PC-3 (cell line): ENCODE results near the gene FBXL7. TPM values are rescaled to one million over a fixed set of nuclear protein-coding genes. Genes with fewer than 3 reads are reported as not detected.

ENCODE experiments used
- ATAC-seq: fragments of 200-7000 bp; cut with Tn5 transposase; 2 replicates; pipeline ENCODE4 v1.9.1; 2020; ENCODE audit warnings: mild to moderate bottlenecking, moderate library complexity
- BruUV-seq: library from RNA; stranded (reverse); fragments of 400-500 nt; replicated peaks from 2 replicates; lab custom pipeline; 2021; lab: Mats Ljungman, UMichigan
- CTCF ChIA-PET: fragments of 300-600 bp; sonication (Branson Sonifier 250); formaldehyde crosslinking; loops from one replicate; lab custom pipeline; 2022; ENCODE audit warnings: antibody characterized with exemption; lab: Charles Lee
- POLR2A ChIA-PET: fragments of 300-600 bp; sonication (Branson Sonifier 250); formaldehyde crosslinking; loops from one replicate; lab custom pipeline; 2022; ENCODE audit warnings: antibody characterized with exemption; ENCODE audit not compliant: unreplicated experiment; lab: Charles Lee
- DNase-seq: peaks from one replicate; pipeline ENCODE4 v3.0.0-alpha.2; 2015
- H2AFZ ChIP-seq: fragments of 300-600 bp; sonication (generic); 2 replicates; pipeline ENCODE4 v1.6.0; 2016; ENCODE audit warnings: antibody characterized with exemption, low read length
- H3F3A ChIP-seq: fragments of 300-600 bp; sonication (generic); one replicate; pipeline ENCODE4 v1.6.0; 2017; ENCODE audit warnings: antibody characterized with exemption, low read length, control low read depth, mild to moderate bottlenecking; ENCODE audit not compliant: unreplicated experiment
- H3K27ac ChIP-seq: fragments of 300-600 bp; sonication (generic); 2 replicates; pipeline ENCODE4 v1.5.1; 2016; ENCODE audit warnings: mild to moderate bottlenecking, low read length
- H3K27me3 ChIP-seq: fragments of 300-600 bp; sonication (generic); 2 replicates; pipeline ENCODE4 v1.6.1; 2016; ENCODE audit warnings: low read length, mixed read lengths
- H3K36me3 ChIP-seq: fragments of 300-600 bp; sonication (generic); 2 replicates; pipeline ENCODE4 v1.6.1; 2016; ENCODE audit warnings: low read depth, mixed run types, low read length, mixed read lengths
- H3K4me1 ChIP-seq: fragments of 300-600 bp; sonication (generic); 2 replicates; pipeline ENCODE4 v1.5.1; 2016; ENCODE audit warnings: low read length; ENCODE audit not compliant: insufficient read depth
- H3K4me2 ChIP-seq: fragments of 300-600 bp; sonication (generic); 2 replicates; pipeline ENCODE4 v1.6.0; 2016; ENCODE audit warnings: low read length
- H3K4me3 ChIP-seq: fragments of 300-600 bp; sonication (generic); 2 replicates; pipeline ENCODE4 v1.5.1; 2016; ENCODE audit warnings: mild to moderate bottlenecking, low read length, mixed read lengths
- H3K79me2 ChIP-seq: fragments of 300-600 bp; sonication (generic); 2 replicates; pipeline ENCODE4 v1.6.1; 2017; ENCODE audit warnings: low read length, mixed read lengths
- H3K9ac ChIP-seq: fragments of 300-600 bp; sonication (generic); 2 replicates; pipeline ENCODE4 v1.6.0; 2016; ENCODE audit warnings: mild to moderate bottlenecking, low read length
- H3K9me2 ChIP-seq: fragments of 300-600 bp; sonication (generic); replicated peaks from 2 replicates; pipeline ENCODE4 v1.6.1; 2016; ENCODE audit warnings: mixed run types, low read length, mixed read lengths
- H3K9me3 ChIP-seq: fragments of 300-600 bp; sonication (generic); 2 replicates; pipeline ENCODE4 v1.6.1; 2016; ENCODE audit warnings: low read length, mixed read lengths
- H4K20me1 ChIP-seq: fragments of 300-600 bp; sonication (generic); 2 replicates; pipeline ENCODE4 v1.6.1; 2016; ENCODE audit warnings: low read length, mixed read lengths
- CTCF ChIP-seq: fragments of 300-600 bp; sonication (generic); conservative IDR thresholded peaks from 2 replicates; pipeline ENCODE4 v1.5.1; 2017; ENCODE audit warnings: antibody characterized with exemption, low read depth, mild to moderate bottlenecking, low read length
- EZH2 ChIP-seq: fragments of 300-600 bp; sonication (generic); IDR thresholded peaks from one replicate; pipeline ENCODE4 v1.6.1; 2017; ENCODE audit warnings: antibody characterized with exemption, mild to moderate bottlenecking, low read length; ENCODE audit not compliant: unreplicated experiment
- EZH2phosphoT487 ChIP-seq: fragments of 300-600 bp; sonication (generic); IDR thresholded peaks from 2 replicates; pipeline ENCODE4 v1.6.1; 2018; ENCODE audit warnings: mild to moderate bottlenecking, antibody characterized with exemption, low read length, borderline replicate concordance
- intact Hi-C: fragments of 100-400 bp; cut with micrococcal nuclease; formaldehyde crosslinking; loops from 2 replicates; pipeline ENCODE4 v1.9.0; 2023
- total RNA-seq: library from RNA; depleted of rRNA; stranded (reverse); fragments of >200 nt; gene quantifications from 2 replicates; pipeline ENCODE4 v1.2.3, GENCODE V29; 2014

FBXL7 gene
- total RNA-seq, 1 experiment from 2014 or later: 0.18 TPM

GRCh38 chr5:15837551-15838289 lies 337.7 kb downstream of the FBXL7 start:
- no peak for DNase-seq
- no peak for ATAC-seq
- Histone ChIP-seq H3K27me3 (no peaks in the 10 kb centered on the region), H3K36me3 (no peaks in the 10 kb centered on the region), H3K27ac (no peak overlapping the region), H3K4me3 (no peak overlapping the region), H3K9me2 (no peaks in the 10 kb centered on the region), H3K9me3 (no peaks in the 10 kb centered on the region), H2AFZ (no peak overlapping the region), H3K79me2 (no peaks in the 10 kb centered on the region), H3K4me1 (peaks cover 29% of the 10 kb centered on the region), H3K4me2 (no peak overlapping the region), H3K9ac (no peak overlapping the region), H3F3A (no peaks in the 10 kb centered on the region), H4K20me1 (no peaks in the 10 kb centered on the region)
- intact Hi-C loops: no loop called here
- POLR2A ChIA-PET: no interaction called here
- BruUV-seq: no TSS peak
- TF ChIP-seq EZH2: no peak
- no peak for TF ChIP-seq CTCF
- no peak for TF ChIP-seq EZH2phosphoT487
- CTCF ChIA-PET: no interaction called here

- DNase-seq: no peak
- ChIA-PET POLR2A (no interaction called here), CTCF (no interaction called here)
- no peaks in the 10 kb centered on the region for H3K9me3 ChIP-seq
- H3K27ac ChIP-seq: no peak overlapping the region
- ATAC-seq: no peak
- H3K36me3 ChIP-seq: no peaks in the 10 kb centered on the region
- intact Hi-C loops: no loop called here
- H3K27me3 ChIP-seq: no peaks in the 10 kb centered on the region
- no peaks in the 10 kb centered on the region for H3K4me1 ChIP-seq
- H4K20me1 ChIP-seq: no peaks in the 10 kb centered on the region
- no peak overlapping the region for H3K4me2 ChIP-seq
- no peaks in the 10 kb centered on the region for H3F3A ChIP-seq
- H3K79me2 ChIP-seq: no peaks in the 10 kb centered on the region
- no TSS peak for BruUV-seq
- H3K9me2 ChIP-seq: no peaks in the 10 kb centered on the region
- no peak overlapping the region for H3K4me3 ChIP-seq
- H2AFZ ChIP-seq: no peak overlapping the region
- H3K9ac ChIP-seq: no peak overlapping the region
- TF ChIP-seq CTCF (no peak), EZH2 (no peak), EZH2phosphoT487 (no peak)
These were observed 344.3 kb downstream of the FBXL7 start for GRCh38 chr5:15844253-15844652.

GRCh38 chr5:15844871-15845270 lies 344.9 kb downstream of the FBXL7 start:
- Histone ChIP-seq H3K4me3 (no peak overlapping the region), H3F3A (no peaks in the 10 kb centered on the region), H3K4me2 (no peak overlapping the region), H3K9ac (no peak overlapping the region), H2AFZ (no peak overlapping the region), H3K9me2 (no peaks in the 10 kb centered on the region), H3K27ac (no peak overlapping the region), H3K9me3 (no peaks in the 10 kb centered on the region), H3K4me1 (no peaks in the 10 kb centered on the region), H3K79me2 (no peaks in the 10 kb centered on the region), H4K20me1 (no peaks in the 10 kb centered on the region), H3K36me3 (no peaks in the 10 kb centered on the region), H3K27me3 (no peaks in the 10 kb centered on the region)
- TF ChIP-seq CTCF: no peak
- TF ChIP-seq EZH2phosphoT487: no peak
- no peak for TF ChIP-seq EZH2
- no peak for DNase-seq
- ATAC-seq: no peak
- no TSS peak for BruUV-seq
- intact Hi-C loops: no loop called here
- ChIA-PET POLR2A (no interaction called here), CTCF (no interaction called here)
